K562 (cell line): ENCODE data around the gene TSPAN18. TPM values are rescaled to one million over a fixed set of nuclear protein-coding genes. Genes with fewer than 3 reads are reported as not detected.

Experiments used
- ATAC-seq: fragments of 200-7000 bp; cut with Tn5 transposase; 3 replicates; pipeline ENCODE4 v1.9.1; 2020; ENCODE audit warnings: moderate library complexity
- BruUV-seq: library from RNA; stranded (reverse); fragments of 400-500 nt; replicated peaks from 2 replicates; lab custom pipeline; 2021; lab: Mats Ljungman, UMichigan
- CTCF ChIA-PET: fragments of 300-600 bp; formaldehyde crosslinking; extraction: SDS; loops from one replicate; lab custom pipeline; 2021; ENCODE audit warnings: low intra/inter-chr PET ratio; lab: Yijun Ruan, JAX
- POLR2A ChIA-PET: fragments of 300-600, 350-650 bp; sonication (Branson Sonifier 250); formaldehyde crosslinking; extraction: SDS; loops from one replicate; lab custom pipeline; 2021; ENCODE audit warnings: antibody characterized with exemption, inconsistent platforms; lab: Yijun Ruan, JAX
- DNase-seq, 4 experiments: peaks; one replicate each; pipeline versions ENCODE4 v3.0.0 to v3.0.0-alpha.2; 2011 to 2018; ENCODE audit warnings: low spot score in 3 of 4, mixed read lengths in 3 of 4; ENCODE audit errors: extremely low read depth in 1 of 4
- FAIRE-seq: peaks from 2 replicates; lab custom pipeline; 2011; peaks lifted over from hg19 to GRCh38; lab: Jason Lieb, UNC
- H2AFZ ChIP-seq: 2 replicates; pipeline ENCODE4 v1.6.0; 2011; ENCODE audit warnings: low read depth, low read length, control low read depth, inconsistent platforms
- H3K27ac ChIP-seq: fragments of 200-600 bp; 3 replicates; pipeline ENCODE4 v1.8.0; 2011; ENCODE audit warnings: low read depth, mild to moderate bottlenecking, control low read depth, inconsistent platforms, low read length, moderate library complexity, mixed read lengths; ENCODE audit errors: extremely low read depth
- H3K27me3 ChIP-seq, 2 experiments: fragments of 300-600 bp in 1 of 2; 2 replicates in 1 of 2; 3 replicates in 1 of 2; pipeline versions ENCODE4 v1.6.0 to v1.8.0; 2011; ENCODE audit warnings: inconsistent platforms in 2 of 2, low read length in 2 of 2, mild to moderate bottlenecking in 1 of 2, mixed read lengths in 1 of 2, moderate library complexity in 1 of 2; ENCODE audit not compliant: control insufficient read depth in 2 of 2, insufficient read depth in 2 of 2
- H3K36me3 ChIP-seq: fragments of 300-600 bp; 3 replicates; pipeline ENCODE4 v1.8.0; 2011; ENCODE audit warnings: mild to moderate bottlenecking, low read length, inconsistent platforms; ENCODE audit not compliant: control insufficient read depth, insufficient read depth
- H3K4me1 ChIP-seq, 2 experiments: fragments of 200-600 bp in 1 of 2; replicated peaks in 1 of 2; 2 replicates in 1 of 2; 3 replicates in 1 of 2; pipeline versions ENCODE4 v1.5.1 to v1.8.0; 2011; ENCODE audit warnings: inconsistent platforms in 2 of 2, low read length in 2 of 2, mild to moderate bottlenecking in 1 of 2, mixed read lengths in 1 of 2, moderate library complexity in 1 of 2; ENCODE audit not compliant: control insufficient read depth in 2 of 2, insufficient read depth in 2 of 2
- H3K4me2 ChIP-seq: 2 replicates; pipeline ENCODE4 v1.6.1; 2011; ENCODE audit warnings: low read length, control low read depth, inconsistent platforms, mixed read lengths; ENCODE audit not compliant: insufficient read depth
- H3K4me3 ChIP-seq: fragments of 200-600 bp; sonication (generic), shearing (Covaris generic); 2 replicates; pipeline ENCODE4 v1.5.1; 2016; ENCODE audit warnings: control low read depth, inconsistent platforms
- H3K79me2 ChIP-seq: fragments of 200-600 bp; 3 replicates; pipeline ENCODE4 v1.8.0; 2011; ENCODE audit warnings: low read length, inconsistent platforms; ENCODE audit not compliant: control insufficient read depth, insufficient read depth
- H3K9ac ChIP-seq, 2 experiments: 2 replicates each; pipeline versions ENCODE4 v1.6.0 to v1.6.1; 2011; ENCODE audit warnings: low read depth in 2 of 2, low read length in 2 of 2, control low read depth in 1 of 2, inconsistent platforms in 1 of 2, mild to moderate bottlenecking in 1 of 2, mixed read lengths in 1 of 2; ENCODE audit not compliant: insufficient read depth in 1 of 2
- H3K9me1 ChIP-seq: one replicate; pipeline ENCODE4 v1.6.0; 2011; ENCODE audit warnings: inconsistent platforms, mild to moderate bottlenecking, low read length, moderate library complexity; ENCODE audit not compliant: control insufficient read depth, insufficient read depth
- H3K9me3 ChIP-seq: replicated peaks from 2 replicates; pipeline ENCODE4 v1.5.1; 2011; ENCODE audit warnings: low read depth, low read length, inconsistent platforms; ENCODE audit not compliant: control insufficient read depth, insufficient read depth
- H4K20me1 ChIP-seq: replicated peaks from 2 replicates; pipeline ENCODE4 v1.6.1; 2011; ENCODE audit warnings: low read length, inconsistent platforms, mixed read lengths; ENCODE audit not compliant: control insufficient read depth, insufficient read depth
- CHD1 ChIP-seq: fragments of 200-600 bp; sonication (generic); IDR thresholded peaks from one replicate; pipeline ENCODE4 v1.6.1; 2012; ENCODE audit warnings: mild to moderate bottlenecking, moderate library complexity, low read length, inconsistent platforms
- E2F5 ChIP-seq: sonication (generic); formaldehyde crosslinking; IDR thresholded peaks from 2 replicates; pipeline ENCODE4 v1.8.0; 2022; ENCODE audit warnings: mild to moderate bottlenecking, missing genetic modification reagents
- FOXK1 ChIP-seq: sonication (generic); formaldehyde crosslinking; IDR thresholded peaks from 2 replicates; pipeline ENCODE4 v1.8.0; 2022; ENCODE audit warnings: missing genetic modification reagents, mild to moderate bottlenecking, borderline replicate concordance
- MCM5 ChIP-seq: fragments of 450-650 bp; IDR thresholded peaks from 2 replicates; pipeline ENCODE4 v1.6.1; 2016; ENCODE audit warnings: low read depth
- NFIC ChIP-seq: fragments of 450-650 bp; IDR thresholded peaks from 2 replicates; pipeline ENCODE4 v1.6.1; 2017; ENCODE audit warnings: mild to moderate bottlenecking, inconsistent platforms
- TAF9B ChIP-seq: fragments of 450-650 bp; IDR thresholded peaks from 2 replicates; pipeline ENCODE4 v1.6.1; 2018; ENCODE audit warnings: mild to moderate bottlenecking; ENCODE audit not compliant: partially characterized antibody
- ZKSCAN3 ChIP-seq: fragments of 250-450 bp; sonication (Bioruptor Pico); IDR thresholded peaks from 2 replicates; pipeline ENCODE4 v1.4.0; 2020
- ZNF764 ChIP-seq: fragments of 250-450 bp; sonication (Bioruptor Pico); IDR thresholded peaks from 2 replicates; pipeline ENCODE4 v1.4.0; 2020; ENCODE audit warnings: low read depth, mild to moderate bottlenecking, moderate library complexity
- WGBS: fragments of 100-300 bp; shearing (Covaris generic); methylation state at CpG from one replicate; pipeline ENCODE4 v1.1.6; 2016; ENCODE audit warnings: low coverage, mixed read lengths; ENCODE audit not compliant: insufficient coverage; ENCODE audit errors: missing lambda C conversion rate; 5-methylcytosine and 5-hydroxymethylcytosine counted together
- in situ Hi-C: fragments of 300-500 bp; cut with MboI; formaldehyde crosslinking; loops from 4 replicates; pipeline ENCODE4 v1.15.0; 2018; ENCODE audit warnings: inconsistent platforms, mixed read lengths
- intact Hi-C: fragments of 100-400 bp; cut with micrococcal nuclease; formaldehyde crosslinking; loops from 2 replicates; pipeline ENCODE4 v1.14.2; 2022
- polyA plus RNA-seq, 8 experiments: library from polyadenylated mRNA; depleted of rRNA in 4 of 8; stranded (reverse) in 5 of 8; unstranded in 3 of 8; fragments of >200 nt; fragmentation: Nextera tagmentation in 2 of 8; fragmentation: Illumina TruSeq in 1 of 8; extraction: Ambion mirVana in 2 of 8; extraction: Trizol in 1 of 8; gene quantifications; 2 replicates each; pipeline versions ENCODE4 v1.2.1 to v1.2.3, GENCODE V29; 2011 to 2014; ENCODE audit warnings: inconsistent platforms in 1 of 8, missing spikeins in 1 of 8
- total RNA-seq, 7 experiments: library from RNA; depleted of rRNA in 6 of 7; stranded (reverse); fragments of >200 nt in 6 of 7; fragmentation: Illumina TruSeq in 2 of 7; extraction: Trizol in 2 of 7; gene quantifications; 2 replicates each; pipeline versions ENCODE4 v1.2.1 to v1.2.3, GENCODE V29; 2011 to 2021; ENCODE audit warnings: low replicate concordance in 1 of 7
- TF ChIP-seq, protein P1 (sequence below), 2 experiments: fragments of 450-650 bp; conservative IDR thresholded peaks; 2 replicates each; pipeline ENCODE4 v1.6.1; 2017; ENCODE audit warnings: mild to moderate bottlenecking in 2 of 2, moderate library complexity in 2 of 2
- TF ChIP-seq, protein P2 (sequence below): sonication (generic); formaldehyde crosslinking; IDR thresholded peaks from 2 replicates; pipeline ENCODE4 v1.8.0; 2023; ENCODE audit warnings: mild to moderate bottlenecking, missing genetic modification reagents

TSPAN18 gene
- total and polyA plus RNA-seq, 9 of the 15 experiments (the other 6 are each of a cell fraction or from before 2014, with no cell fraction given), result 0.17 to 0.35 (median 0.22) TPM; not detected in 4

DNA sequence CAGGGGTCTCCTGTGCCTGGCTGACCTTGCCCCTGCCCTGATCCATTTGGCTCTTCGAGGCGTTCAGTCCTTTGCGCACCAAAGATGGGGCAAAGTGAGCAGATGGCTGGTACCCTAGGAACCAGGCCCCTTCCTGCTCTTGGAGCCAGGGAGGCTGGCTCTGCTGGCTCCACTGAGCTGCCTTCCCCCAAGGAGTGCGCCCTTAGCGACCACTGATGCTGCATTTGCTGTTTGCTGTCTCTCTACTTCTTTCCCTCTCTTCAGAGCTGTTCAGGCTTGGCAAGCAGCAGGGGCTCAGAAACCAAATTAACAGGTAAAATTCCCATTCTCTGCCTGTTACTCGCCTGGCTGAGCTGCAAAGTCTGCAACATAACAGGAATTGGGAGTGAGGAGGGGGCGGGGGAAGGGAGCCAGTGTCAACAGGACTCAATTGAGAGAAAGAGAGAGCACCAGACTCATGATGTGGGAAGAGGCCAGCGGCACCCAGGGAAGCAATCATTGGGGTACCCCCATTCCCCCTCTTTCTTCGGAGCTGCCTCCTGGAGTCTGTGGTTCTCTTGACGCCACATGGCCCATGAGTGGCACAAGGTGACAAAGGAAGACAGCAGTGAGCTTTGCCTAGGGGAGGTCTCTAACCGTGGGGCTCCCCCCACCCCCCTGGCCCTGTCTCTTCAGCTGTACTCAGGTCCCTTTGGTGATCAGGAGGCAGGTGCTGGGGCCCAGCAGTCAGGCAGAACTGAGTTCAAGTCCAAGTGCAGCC is 121.6 kb downstream of the TSPAN18 start:
- TF ChIP-seq TAF9B, result no peak
- TF ChIP-seq ZKSCAN3 (CRISPR knock-in tag), result no peak
- Histone ChIP-seq H3K4me2 (no peak overlapping the region), H4K20me1 (0 out of 2 replicates have a peak, but pooled peaks cover 4% of the 10 kb centered on the region), H3K36me3 (no peaks in the 10 kb centered on the region), H3K9me3 (no peaks in the 10 kb centered on the region), H3K27me3 (peaks cover 2 to 30% of the 10 kb centered on the region in 2 experiments; a peak in 2 of 5 replicates), H3K27ac (no peak overlapping the region), H3K9me1 (no peaks in the 10 kb centered on the region), H2AFZ (no peak overlapping the region), H3K4me1 (no peaks in the 10 kb centered on the region), H3K79me2 (no peaks in the 10 kb centered on the region), H3K9ac (no peak overlapping the region), H3K4me3 (no peak overlapping the region)
- intact Hi-C loops, result no loop called here
- BruUV-seq, result no TSS peak
- ChIA-PET POLR2A (no interaction called here), CTCF (no interaction called here)
- WGBS, result 2% methylated on average over 11 of the region's 11 CpGs
- FAIRE-seq, result no peak
- DNase-seq, result no peak
- in situ Hi-C loops, result no loop called here
- ATAC-seq, result no peak

DNA sequence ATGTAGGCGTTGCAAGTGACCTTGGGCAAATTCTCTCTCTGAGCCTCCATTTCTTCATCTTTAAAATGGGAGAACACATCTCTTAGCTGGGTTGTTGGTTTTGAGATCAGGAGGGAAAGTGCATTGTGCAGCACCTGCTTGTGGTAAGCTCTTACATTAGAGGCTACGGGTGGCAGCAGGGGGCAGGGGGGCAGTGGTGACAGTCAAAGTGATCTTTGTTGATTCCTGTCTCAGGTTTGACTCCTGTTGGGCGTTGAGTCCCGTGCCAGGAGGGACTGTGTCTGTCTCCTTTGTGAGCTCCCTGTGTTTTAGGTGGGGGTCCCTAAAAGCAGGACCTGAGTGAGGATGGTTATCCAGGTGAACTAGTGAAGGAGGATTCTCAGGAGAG is 122.2 kb downstream of the TSPAN18 start:
- ChIA-PET CTCF (no interaction called here), POLR2A (interaction anchor here (0.6 kb wide), 1 partner anchor 12 kb away, joined by 3 read pairs; no protein-coding TSS in a partner anchor)
- H3K4me1 ChIP-seq, result no peaks in the 10 kb centered on the region
- FAIRE-seq (no peak), ATAC-seq (no peak), DNase-seq (no peak)
- 0% methylated on average over 4 of the region's 4 CpGs for whole genome bisulfite sequencing
- in situ Hi-C loops, result no loop called here
- no peaks in the 10 kb centered on the region for H3K9me3 ChIP-seq
- H3K9me1 ChIP-seq, result no peaks in the 10 kb centered on the region
- H4K20me1 ChIP-seq, result 0 out of 2 replicates have a peak, but pooled peaks cover 4% of the 10 kb centered on the region
- H3K4me2 ChIP-seq, result no peak overlapping the region
- no peak overlapping the region for H3K4me3 ChIP-seq
- no TSS peak for BruUV-seq
- H3K27me3 ChIP-seq, result peaks cover 2 to 30% of the 10 kb centered on the region in 2 experiments; a peak in 2 of 5 replicates
- no peaks in the 10 kb centered on the region for H3K79me2 ChIP-seq
- no peaks in the 10 kb centered on the region for H3K36me3 ChIP-seq
- no peak overlapping the region for H2AFZ ChIP-seq
- no peak overlapping the region for H3K27ac ChIP-seq
- H3K9ac ChIP-seq, result no peak overlapping the region
- intact Hi-C loops, result no loop called here
- no peak for TF ChIP-seq FOXK1 (CRISPR knock-in tag)
- TF ChIP-seq, protein P1, sequence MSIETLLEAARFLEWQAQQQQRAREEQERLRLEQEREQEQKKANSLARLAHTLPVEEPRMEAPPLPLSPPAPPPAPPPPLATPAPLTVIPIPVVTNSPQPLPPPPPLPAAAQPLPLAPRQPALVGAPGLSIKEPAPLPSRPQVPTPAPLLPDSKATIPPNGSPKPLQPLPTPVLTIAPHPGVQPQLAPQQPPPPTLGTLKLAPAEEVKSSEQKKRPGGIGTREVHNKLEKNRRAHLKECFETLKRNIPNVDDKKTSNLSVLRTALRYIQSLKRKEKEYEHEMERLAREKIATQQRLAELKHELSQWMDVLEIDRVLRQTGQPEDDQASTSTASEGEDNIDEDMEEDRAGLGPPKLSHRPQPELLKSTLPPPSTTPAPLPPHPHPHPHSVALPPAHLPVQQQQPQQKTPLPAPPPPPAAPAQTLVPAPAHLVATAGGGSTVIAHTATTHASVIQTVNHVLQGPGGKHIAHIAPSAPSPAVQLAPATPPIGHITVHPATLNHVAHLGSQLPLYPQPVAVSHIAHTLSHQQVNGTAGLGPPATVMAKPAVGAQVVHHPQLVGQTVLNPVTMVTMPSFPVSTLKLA (conservative IDR thresholded peaks at IDR 0.05), result no peak
- TF ChIP-seq CHD1, result no peak
- TF ChIP-seq MCM5, result no peak
- TF ChIP-seq, protein P2, sequence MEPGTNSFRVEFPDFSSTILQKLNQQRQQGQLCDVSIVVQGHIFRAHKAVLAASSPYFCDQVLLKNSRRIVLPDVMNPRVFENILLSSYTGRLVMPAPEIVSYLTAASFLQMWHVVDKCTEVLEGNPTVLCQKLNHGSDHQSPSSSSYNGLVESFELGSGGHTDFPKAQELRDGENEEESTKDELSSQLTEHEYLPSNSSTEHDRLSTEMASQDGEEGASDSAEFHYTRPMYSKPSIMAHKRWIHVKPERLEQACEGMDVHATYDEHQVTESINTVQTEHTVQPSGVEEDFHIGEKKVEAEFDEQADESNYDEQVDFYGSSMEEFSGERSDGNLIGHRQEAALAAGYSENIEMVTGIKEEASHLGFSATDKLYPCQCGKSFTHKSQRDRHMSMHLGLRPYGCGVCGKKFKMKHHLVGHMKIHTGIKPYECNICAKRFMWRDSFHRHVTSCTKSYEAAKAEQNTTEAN (CRISPR knock-in tag), result no peak
- no peak for TF ChIP-seq NFIC
- no peak for TF ChIP-seq ZNF764 (CRISPR knock-in tag)
- TF ChIP-seq E2F5 (CRISPR knock-in tag), result no peak
